Colonic mucosa (tissue), 4 donors: Measurements from ENCODE around the gene PIAS1. TPM values are rescaled to one million over a fixed set of nuclear protein-coding genes. Genes with fewer than 3 reads are reported as not detected.

Experiments
- DNase-seq: peaks from one replicate; pipeline ENCODE4 v3.0.0-alpha.2; 2020
- H3K27ac ChIP-seq: fragments of 200-600 bp; one replicate; pipeline ENCODE4 v1.8.0; 2021
- H3K27me3 ChIP-seq: fragments of 200-600 bp; one replicate; pipeline ENCODE4 v1.8.0; 2021
- H3K36me3 ChIP-seq: fragments of 200-600 bp; one replicate; pipeline ENCODE4 v1.8.0; 2021
- H3K4me1 ChIP-seq: fragments of 200-600 bp; one replicate; pipeline ENCODE4 v1.8.0; 2021; ENCODE audit warnings: mild to moderate bottlenecking
- H3K4me3 ChIP-seq: fragments of 200-600 bp; one replicate; pipeline ENCODE4 v1.8.0; 2021
- H3K9ac ChIP-seq, 2 donors: one replicate each; pipeline ENCODE4 v1.7.0; 2013; ENCODE audit warnings: control low read depth in 2 of 2, low read depth in 2 of 2, low read length in 2 of 2
- H3K9me3 ChIP-seq: fragments of 200-600 bp; one replicate; pipeline ENCODE4 v1.8.0; 2021
- CTCF ChIP-seq: fragments of 200-600 bp; IDR thresholded peaks from one replicate; pipeline ENCODE4 v1.8.0; 2022; ENCODE audit warnings: antibody characterized with exemption, mild to moderate bottlenecking
- intact Hi-C: fragments of 100-400 bp; cut with DNase I; formaldehyde crosslinking; loops from one replicate; pipeline ENCODE4 v1.14.1; 2022
- total RNA-seq, 2 donors: library from RNA; stranded (reverse); fragmentation: NEBNext Ultra II Directional in 1 of 2; extraction: Animal tissue kit (Norgen Biotek cat#: 25700) in 1 of 2; gene quantifications; one replicate each; pipeline ENCODE4 v1.2.1, GENCODE V29; 2021
- donor health status: healthy.
- donor health status: DM: no; HTN: no; CAD: no.
- donor health status: DM: no; HTN: no; CAD: no.

Gene PIAS1
- total RNA-seq, 2 donors from 2014 or later, result 26.6 to 33.0 TPM

- TF ChIP-seq CTCF, result no peak
- Histone ChIP-seq H3K36me3 (no peaks in the 10 kb centered on the region), H3K4me3 (no peak overlapping the region), H3K4me1 (no peaks in the 10 kb centered on the region), H3K9me3 (no peaks in the 10 kb centered on the region), H3K27me3 (no peaks in the 10 kb centered on the region), H3K27ac (no peak overlapping the region), H3K9ac (no peak overlapping the region)
- intact Hi-C loops, result no loop called here
- DNase-seq, result no peak
Measured at GRCh38 chr15:68106656-68107055, 52.5 kb downstream of the PIAS1 start.

GRCh38 chr15:68107142-68107541 is 53.0 kb downstream of the PIAS1 start:
- H3K4me1 ChIP-seq, result no peaks in the 10 kb centered on the region
- no peak overlapping the region for H3K27ac ChIP-seq
- no peak overlapping the region for H3K4me3 ChIP-seq
- H3K27me3 ChIP-seq, result no peaks in the 10 kb centered on the region
- H3K36me3 ChIP-seq, result no peaks in the 10 kb centered on the region
- H3K9me3 ChIP-seq, result no peaks in the 10 kb centered on the region
- intact Hi-C loops, result no loop called here
- H3K9ac ChIP-seq, result no peak overlapping the region
- no peak for TF ChIP-seq CTCF
- no peak for DNase-seq

GRCh38 chr15:68112706-68113105 is 58.6 kb downstream of the PIAS1 start:
- Histone ChIP-seq H3K9ac (no peak overlapping the region), H3K9me3 (no peaks in the 10 kb centered on the region), H3K4me1 (peaks cover 4% of the 10 kb centered on the region), H3K36me3 (no peaks in the 10 kb centered on the region), H3K27me3 (no peaks in the 10 kb centered on the region), H3K4me3 (no peak overlapping the region), H3K27ac (no peak overlapping the region)
- intact Hi-C loops, result no loop called here
- TF ChIP-seq CTCF, result no peak
- no peak for DNase-seq

GRCh38 chr15:68113273-68113672 is 59.2 kb downstream of the PIAS1 start:
- DNase-seq, result no peak
- no peak overlapping the region for H3K9ac ChIP-seq
- H3K27me3 ChIP-seq, result no peaks in the 10 kb centered on the region
- no peak for TF ChIP-seq CTCF
- no peak overlapping the region for H3K27ac ChIP-seq
- no peak overlapping the region for H3K4me3 ChIP-seq
- H3K9me3 ChIP-seq, result no peaks in the 10 kb centered on the region
- intact Hi-C loops, result no loop called here
- no peaks in the 10 kb centered on the region for H3K36me3 ChIP-seq
- peaks cover 4% of the 10 kb centered on the region for H3K4me1 ChIP-seq

- H3K27me3 ChIP-seq, result no peaks in the 10 kb centered on the region
- no peak overlapping the region for H3K4me3 ChIP-seq
- TF ChIP-seq CTCF, result no peak
- H3K4me1 ChIP-seq, result peaks cover 4% of the 10 kb centered on the region
- intact Hi-C loops, result no loop called here
- H3K9ac ChIP-seq, result no peak overlapping the region
- H3K36me3 ChIP-seq, result no peaks in the 10 kb centered on the region
- DNase-seq, result no peak
- H3K27ac ChIP-seq, result no peak overlapping the region
- H3K9me3 ChIP-seq, result no peaks in the 10 kb centered on the region
Measured at GRCh38 chr15:68113751-68114150, 59.6 kb downstream of the PIAS1 start.

GRCh38 chr15:68114356-68114755 is 60.2 kb downstream of the PIAS1 start:
- Histone ChIP-seq H3K27ac (no peak overlapping the region), H3K9ac (no peak overlapping the region), H3K4me3 (no peak overlapping the region), H3K9me3 (no peaks in the 10 kb centered on the region), H3K4me1 (peaks cover 4% of the 10 kb centered on the region), H3K36me3 (no peaks in the 10 kb centered on the region), H3K27me3 (no peaks in the 10 kb centered on the region)
- no peak for DNase-seq
- no peak for TF ChIP-seq CTCF
- intact Hi-C loops, result no loop called here
